GM21576 (cell line): ENCODE measurements around the gene SMARCA2.

Experiments
- ATAC-seq: cut with Tn5 transposase; IDR thresholded peaks from one replicate; pipeline ENCODE4 v1.9.1; 2021; ENCODE audit warnings: mild to moderate bottlenecking, moderate library complexity; ENCODE audit not compliant: unreplicated experiment

The SMARCA2 gene

DNA sequence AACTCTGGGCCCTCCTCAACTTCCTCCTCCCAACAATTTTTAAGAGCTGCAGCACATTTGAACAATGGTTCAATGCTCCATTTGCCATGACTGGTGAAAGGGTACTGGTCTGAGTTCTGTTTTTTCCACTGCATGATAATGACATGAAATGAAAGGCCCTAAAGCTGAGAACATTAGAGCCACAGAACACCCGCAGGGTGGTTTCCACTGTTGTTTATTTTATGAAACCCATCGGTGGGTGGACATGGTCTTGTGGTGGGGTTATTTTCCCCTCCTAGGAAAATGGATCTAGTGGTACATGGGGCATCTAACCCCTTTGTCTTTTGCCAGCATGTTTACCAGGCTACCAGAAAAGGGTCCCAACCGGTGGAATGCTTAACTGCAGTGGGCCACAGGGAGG lies 71.8 kb downstream of the SMARCA2 start:
- ATAC-seq = no peak

- ATAC-seq = peak; percentile 79
These were observed 72.6 kb downstream of the SMARCA2 start for GRCh38 chr9:2087500-2088313.

DNA sequence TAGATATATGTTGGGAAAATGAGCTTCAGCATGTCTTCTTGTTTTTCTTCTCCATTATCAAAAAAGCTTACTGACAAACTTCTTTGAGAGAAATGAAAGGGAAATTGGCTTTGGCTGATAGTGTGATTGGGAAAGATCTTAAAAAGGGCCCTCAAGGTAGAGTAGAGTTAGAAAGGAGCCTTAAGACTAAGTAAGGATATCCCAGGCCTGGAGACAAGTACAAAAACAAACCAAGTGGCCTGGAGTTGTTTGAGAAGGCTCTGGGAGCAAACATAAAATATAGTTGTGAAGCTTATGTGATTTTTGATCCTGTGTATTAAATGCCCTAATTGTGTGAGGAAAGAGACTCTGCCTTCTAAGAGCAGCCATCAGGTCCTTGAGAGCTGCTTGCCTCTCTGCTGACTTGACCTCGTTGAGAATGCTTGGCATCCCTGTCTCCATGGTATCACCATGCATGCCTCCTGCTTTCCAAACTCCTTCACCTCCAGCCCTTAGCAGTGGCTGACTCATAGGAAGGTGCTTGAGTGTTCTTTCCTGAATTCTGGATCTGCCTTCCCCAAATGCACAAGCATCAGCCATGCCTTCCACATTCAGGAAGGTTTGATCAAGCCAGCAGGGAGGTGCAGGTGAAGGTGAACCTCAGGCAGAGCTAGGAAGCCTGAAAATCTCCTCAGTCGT lies 78.9 kb downstream of the SMARCA2 start:
- no peak for ATAC-seq

- no peak for ATAC-seq
These were observed 81.3 kb downstream of the SMARCA2 start for GRCh38 chr9:2096376-2096970.

- no peak for ATAC-seq
These were observed 91.5 kb downstream of the SMARCA2 start for GRCh38 chr9:2106666-2107065.

GRCh38 chr9:2107906-2108451 lies 92.8 kb downstream of the SMARCA2 start:
- ATAC-seq = no peak

DNA sequence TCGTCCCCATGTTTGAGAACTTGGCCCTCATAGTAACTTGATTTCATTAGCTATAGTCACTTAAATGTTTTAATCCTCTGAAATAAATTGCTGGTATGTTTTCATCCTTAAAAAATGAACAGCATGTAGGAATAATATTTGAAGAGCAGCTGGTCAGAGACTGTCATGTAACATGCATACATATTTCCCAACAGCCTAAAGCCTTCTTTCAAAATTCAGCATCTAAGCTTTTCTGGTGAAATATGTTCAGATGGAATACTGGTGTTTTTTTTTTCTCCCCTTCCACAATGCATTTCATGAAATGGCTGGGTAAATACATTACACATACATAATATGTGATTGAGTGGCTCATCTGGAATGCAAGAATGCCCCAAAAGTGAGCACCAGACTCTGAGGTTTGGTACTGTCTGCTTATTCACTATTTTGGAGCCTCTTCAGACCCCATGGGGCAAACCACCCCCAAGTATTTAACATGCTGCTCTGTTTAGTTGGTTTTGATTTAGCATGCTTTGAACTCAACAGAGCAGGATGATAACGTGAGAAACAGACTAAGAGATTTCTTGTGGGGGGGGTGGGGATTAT lies 94.0 kb downstream of the SMARCA2 start:
- no peak for ATAC-seq

- no peak for ATAC-seq
These were observed 94.9 kb downstream of the SMARCA2 start for GRCh38 chr9:2110036-2110435.

DNA sequence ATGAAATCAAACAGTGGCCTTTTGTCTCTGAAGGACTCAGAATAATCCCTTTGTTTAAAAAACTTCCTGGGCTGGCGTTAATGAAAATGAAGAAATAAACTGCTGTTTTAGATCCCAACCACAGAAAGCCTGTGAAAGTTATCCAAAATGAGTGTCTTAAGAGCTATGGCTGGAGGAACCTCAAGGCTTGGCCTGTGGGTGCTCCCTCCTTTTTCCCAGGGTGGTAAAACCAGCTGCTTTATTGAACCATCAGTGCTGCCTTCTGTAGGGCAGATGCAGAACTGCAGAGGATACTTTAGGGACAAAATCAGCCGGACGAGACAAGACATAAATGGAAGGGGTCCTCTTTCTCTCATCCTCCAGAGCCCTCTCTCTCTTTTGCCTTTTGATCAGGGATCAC lies 100.9 kb downstream of the SMARCA2 start:
- ATAC-seq = no peak

DNA sequence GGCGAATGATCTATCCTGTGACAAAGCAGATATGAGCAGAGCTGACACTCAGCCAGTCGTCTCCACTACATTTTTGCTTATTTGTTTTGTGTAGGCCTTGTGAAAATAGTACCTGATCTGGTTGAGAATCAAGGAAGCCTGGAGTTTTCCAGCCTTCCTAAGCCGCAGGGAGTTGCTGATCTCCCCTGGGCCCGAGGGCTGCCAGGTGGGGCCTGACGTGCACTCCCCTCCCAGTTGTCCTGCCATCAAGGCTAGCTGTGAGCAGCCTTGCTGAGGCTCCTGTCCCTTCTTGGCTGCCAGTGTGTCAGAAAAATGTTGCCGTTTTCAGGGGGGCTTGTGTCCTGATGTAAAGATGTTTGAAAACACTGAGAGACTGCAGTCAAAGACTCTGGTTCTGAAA lies 102.4 kb downstream of the SMARCA2 start:
- ATAC-seq = no peak

GRCh38 chr9:2119566-2119965 lies 104.4 kb downstream of the SMARCA2 start:
- no peak for ATAC-seq

GRCh38 chr9:2120926-2121689 lies 106.0 kb downstream of the SMARCA2 start:
- ATAC-seq = no peak

- ATAC-seq = no peak
These were observed 107.2 kb downstream of the SMARCA2 start for GRCh38 chr9:2122299-2122698.

DNA sequence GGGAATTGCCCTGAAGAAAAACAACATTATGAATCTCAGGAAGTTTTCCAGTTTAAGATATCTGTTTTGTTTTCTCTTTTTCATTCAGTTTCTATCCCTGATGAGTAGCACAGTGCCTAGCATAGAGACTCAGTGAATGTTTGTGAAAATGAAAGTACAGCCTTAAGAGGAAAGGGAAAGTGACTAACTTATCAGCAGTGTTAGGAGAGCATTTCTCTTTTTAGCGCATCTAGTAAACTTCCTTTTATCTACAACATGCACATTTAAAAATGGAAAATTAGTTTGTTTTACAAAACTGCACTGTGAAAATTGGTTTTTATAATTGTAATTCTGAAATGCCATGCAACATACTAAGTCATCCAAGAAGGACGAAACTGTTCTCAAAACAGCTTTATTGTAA lies 110.8 kb downstream of the SMARCA2 start:
- ATAC-seq = peak; percentile 97

- ATAC-seq = no peak
These were observed 111.2 kb downstream of the SMARCA2 start for GRCh38 chr9:2126331-2126803.

GRCh38 chr9:2127486-2127885 lies 112.3 kb downstream of the SMARCA2 start:
- ATAC-seq = no peak

DNA sequence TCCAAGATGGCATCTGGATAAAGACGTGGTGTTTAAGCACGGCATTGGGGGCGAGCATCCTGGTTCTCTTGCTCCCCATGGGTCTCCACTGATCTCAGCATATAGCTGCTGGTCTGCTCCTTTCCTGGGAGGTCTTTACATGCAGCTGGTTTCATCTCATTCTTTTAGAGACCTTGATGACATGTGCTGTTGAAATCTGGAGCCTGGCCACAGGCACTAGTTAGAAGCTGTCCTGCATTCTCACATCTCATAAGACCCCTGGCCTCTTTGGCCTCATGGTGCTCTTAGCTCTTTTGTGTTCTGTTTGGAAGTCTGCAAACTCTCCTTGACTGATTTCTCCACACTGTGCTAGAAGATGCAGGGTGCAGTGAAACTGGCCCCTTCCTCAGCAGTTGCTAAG lies 113.0 kb downstream of the SMARCA2 start:
- ATAC-seq = no peak

DNA sequence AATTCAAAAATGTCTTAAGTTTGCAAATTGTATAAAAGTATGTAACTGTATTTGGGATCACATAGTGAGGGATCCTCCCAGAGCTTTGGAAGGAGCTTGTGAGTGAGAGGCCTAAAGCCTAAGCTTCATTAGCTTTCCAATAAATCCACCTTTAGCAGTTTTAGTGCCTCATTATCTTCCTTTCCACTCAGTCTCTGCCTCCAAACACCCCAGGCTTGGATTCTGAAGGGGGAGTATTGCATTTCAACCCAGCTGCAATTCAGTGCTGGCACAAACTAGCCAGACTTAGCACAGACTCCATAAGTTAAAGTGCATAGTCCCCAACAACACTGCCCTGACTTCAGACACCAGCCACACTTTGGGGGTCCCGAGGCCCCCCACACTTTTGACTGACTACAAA lies 113.5 kb downstream of the SMARCA2 start:
- ATAC-seq = no peak

DNA sequence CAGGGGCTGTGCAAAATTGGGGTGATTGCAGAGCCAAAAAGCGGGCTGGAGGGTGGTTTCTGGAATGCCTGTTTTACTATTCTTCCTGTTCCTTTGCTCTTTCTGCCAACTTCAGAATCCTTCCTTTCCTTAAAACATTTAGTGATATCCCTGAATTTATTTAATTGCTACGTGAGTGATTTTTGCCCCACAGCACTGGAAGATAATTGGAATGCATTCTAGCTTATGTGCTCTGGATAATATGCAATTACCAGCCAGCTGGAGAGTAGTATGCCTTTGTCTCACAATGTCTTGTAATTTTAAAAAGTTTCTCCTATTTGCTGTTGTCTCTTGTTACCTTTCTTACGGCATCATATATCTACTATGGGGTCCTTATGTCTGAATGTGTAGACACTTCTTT lies 115.8 kb downstream of the SMARCA2 start:
- ATAC-seq = no peak

DNA sequence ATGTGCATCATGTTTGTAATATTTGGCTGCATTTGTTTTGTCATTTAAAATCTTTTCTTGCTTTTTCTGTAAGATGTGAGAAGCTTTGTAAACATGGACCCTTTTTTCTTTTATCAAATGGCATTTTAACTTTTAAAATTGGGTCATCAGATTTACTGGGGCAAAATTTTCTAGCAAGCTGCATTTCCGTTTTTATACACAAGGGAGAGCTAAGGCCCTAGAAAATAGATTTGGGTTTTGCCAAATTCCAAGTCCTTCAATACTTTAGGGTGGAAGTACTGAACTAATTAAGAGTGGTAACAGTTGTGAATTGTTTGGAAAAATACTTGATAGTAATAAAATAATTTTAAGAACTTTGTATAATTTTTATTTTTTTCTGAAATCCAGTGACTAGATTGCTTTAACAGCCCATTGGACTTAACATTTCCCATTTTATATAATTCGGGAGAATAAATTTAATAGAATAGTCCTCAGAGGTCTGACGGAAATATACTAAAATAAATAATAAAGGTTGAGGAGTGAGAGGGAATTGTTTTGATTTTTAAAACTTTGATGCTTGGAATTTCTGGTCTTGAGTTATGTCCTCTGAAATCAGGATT lies 117.4 kb downstream of the SMARCA2 start:
- no peak for ATAC-seq
